SK-N-SH (cell line): ENCODE results near the gene PLAC8. TPM values are rescaled to one million over a fixed set of nuclear protein-coding genes. Genes with fewer than 3 reads are reported as not detected.
A peak's percentile ranks its signal among the peaks of the same experiment; 100 is the strongest.

Experiments
- CTCF ChIA-PET: fragments of 300-600, 350-600 bp; formaldehyde crosslinking; extraction: SDS; loops from one replicate; lab custom pipeline; 2021; lab: Yijun Ruan, JAX
- POLR2A ChIA-PET: fragments of 350-600 bp; sonication (Branson Sonifier 250); formaldehyde crosslinking; extraction: SDS; loops from one replicate; lab custom pipeline; 2020; ENCODE audit warnings: antibody characterized with exemption, inconsistent platforms; lab: Yijun Ruan, JAX
- DNase-seq: peaks from one replicate; pipeline ENCODE4 v3.0.0; 2012
- H2AFZ ChIP-seq: fragments of 200-600 bp; sonication (generic); 2 replicates; pipeline ENCODE4 v1.8.1; 2016; ENCODE audit warnings: antibody characterized with exemption, mild to moderate bottlenecking, low read depth
- H3F3A ChIP-seq: fragments of 200-600 bp; sonication (generic); replicated peaks from 2 replicates; pipeline ENCODE3; 2016; ENCODE audit warnings: antibody characterized with exemption, mild to moderate bottlenecking; ENCODE audit not compliant: insufficient read depth
- H3K27ac ChIP-seq, 2 experiments: fragments of 200-500 bp in 1 of 2; fragments of 200-600 bp in 1 of 2; sonication (Bioruptor generic) in 1 of 2; sonication (generic), shearing (Covaris generic) in 1 of 2; 2 replicates each; pipeline versions ENCODE4 v1.5.1 to v1.6.1; 2014 to 2016; ENCODE audit warnings: low read depth in 2 of 2, inconsistent platforms in 1 of 2, low read length in 1 of 2, mild to moderate bottlenecking in 1 of 2, mixed read lengths in 1 of 2
- H3K27me3 ChIP-seq: fragments of 200-600 bp; sonication (generic), shearing (Covaris generic); 2 replicates; pipeline ENCODE4 v1.6.1; 2016; ENCODE audit warnings: mixed run types; ENCODE audit not compliant: insufficient read depth
- H3K36me3 ChIP-seq, 2 experiments: fragments of 200-500 bp in 1 of 2; fragments of 200-600 bp in 1 of 2; sonication (Bioruptor generic) in 1 of 2; sonication (generic) in 1 of 2; replicated peaks in 1 of 2; 2 replicates each; pipeline versions ENCODE3 to v1.5.1; 2014 to 2016; ENCODE audit warnings: low read length in 1 of 2, mild to moderate bottlenecking in 1 of 2; ENCODE audit not compliant: insufficient read depth in 2 of 2, control insufficient read depth in 1 of 2
- H3K4me1 ChIP-seq, 2 experiments: fragments of 200-500 bp in 1 of 2; fragments of 200-600 bp in 1 of 2; sonication (Bioruptor generic) in 1 of 2; sonication (generic), shearing (Covaris generic) in 1 of 2; 2 replicates each; pipeline versions ENCODE4 v1.5.1 to v1.6.1; 2014 to 2016; ENCODE audit warnings: low read depth in 1 of 2, low read length in 1 of 2, mixed run types in 1 of 2; ENCODE audit not compliant: insufficient read depth in 2 of 2, control insufficient read depth in 1 of 2
- H3K4me2 ChIP-seq: fragments of 200-600 bp; sonication (generic), shearing (Covaris generic); 2 replicates; pipeline ENCODE4 v1.6.1; 2017; ENCODE audit warnings: mixed run types
- H3K4me3 ChIP-seq, 2 experiments: fragments of 200-500 bp in 1 of 2; fragments of 200-600 bp in 1 of 2; sonication (Bioruptor generic) in 1 of 2; sonication (generic), shearing (Covaris generic) in 1 of 2; 2 replicates each; pipeline versions ENCODE4 v1.5.1 to v1.8.1; 2014 to 2016; ENCODE audit warnings: low read depth in 2 of 2, inconsistent platforms in 1 of 2, low read length in 1 of 2, mild to moderate bottlenecking in 1 of 2, mixed read lengths in 1 of 2, moderate library complexity in 1 of 2
- H3K79me2 ChIP-seq: fragments of 200-600 bp; sonication (generic); 2 replicates; pipeline ENCODE4 v1.8.1; 2017; ENCODE audit warnings: mild to moderate bottlenecking; ENCODE audit not compliant: insufficient read depth
- H3K9ac ChIP-seq: fragments of 200-600 bp; sonication (generic); 2 replicates; pipeline ENCODE4 v1.6.1; 2017; ENCODE audit warnings: mixed run types
- H3K9me2 ChIP-seq: fragments of 200-600 bp; sonication (generic); 2 replicates; pipeline ENCODE4 v1.6.1; 2017; ENCODE audit warnings: mixed run types
- H3K9me3 ChIP-seq: fragments of 200-600 bp; sonication (generic); 2 replicates; pipeline ENCODE4 v1.6.1; 2017; ENCODE audit warnings: mixed run types, mild to moderate bottlenecking, moderate library complexity
- H4K20me1 ChIP-seq: fragments of 200-600 bp; sonication (generic); 2 replicates; pipeline ENCODE4 v1.6.1; 2017; ENCODE audit warnings: mild to moderate bottlenecking, mixed run types; ENCODE audit not compliant: insufficient read depth
- ELF1 ChIP-seq: IDR thresholded peaks from 2 replicates; pipeline ENCODE4 v1.4.0; 2012
- FOSL2 ChIP-seq: IDR thresholded peaks from 2 replicates; pipeline ENCODE4 v1.4.0; 2012; ENCODE audit warnings: low read depth, mild to moderate bottlenecking, moderate library complexity, borderline replicate concordance
- GABPA ChIP-seq: IDR thresholded peaks from 2 replicates; pipeline ENCODE4 v1.4.0; 2012; ENCODE audit warnings: low read depth, mild to moderate bottlenecking
- GATA2 ChIP-seq: sonication (generic); formaldehyde crosslinking; IDR thresholded peaks from 2 replicates; pipeline ENCODE4 v1.5.0; 2020; ENCODE audit warnings: mild to moderate bottlenecking, missing genetic modification reagents
- IRF3 ChIP-seq: fragments of 150-350 bp; IDR thresholded peaks from 2 replicates; pipeline ENCODE4 v1.6.1; 2016; ENCODE audit warnings: mild to moderate bottlenecking, low read depth, low read length
- MXI1 ChIP-seq: IDR thresholded peaks from 2 replicates; pipeline ENCODE4 v1.6.1; 2012; ENCODE audit warnings: mild to moderate bottlenecking, low read depth, low read length, improper control_type of control experiment
- NFIC ChIP-seq: IDR thresholded peaks from 2 replicates; pipeline ENCODE4 v1.4.0; 2012; ENCODE audit warnings: borderline replicate concordance
- NRF1 ChIP-seq: IDR thresholded peaks from 2 replicates; pipeline ENCODE4 v1.6.1; 2012; ENCODE audit warnings: low read depth, mild to moderate bottlenecking, low read length
- RAD21 ChIP-seq: IDR thresholded peaks from 2 replicates; pipeline ENCODE4 v1.6.1; 2012; ENCODE audit warnings: mild to moderate bottlenecking, low read length
- SIN3A ChIP-seq: IDR thresholded peaks from 2 replicates; pipeline ENCODE4 v1.6.1; 2012; ENCODE audit warnings: low read depth, mild to moderate bottlenecking, low read length, moderate library complexity, borderline replicate concordance
- TAF1 ChIP-seq: IDR thresholded peaks from 2 replicates; pipeline ENCODE4 v1.6.1; 2012; ENCODE audit warnings: low read depth, mild to moderate bottlenecking, low read length, moderate library complexity, borderline replicate concordance
- TCF12 ChIP-seq: IDR thresholded peaks from 2 replicates; pipeline ENCODE4 v1.4.0; 2012
- WGBS: methylation state at CpG from one replicate; pipeline ENCODE4 v1.1.6; 2017; ENCODE audit warnings: low lambda C conversion rate; 5-methylcytosine and 5-hydroxymethylcytosine counted together
- polyA plus RNA-seq, 3 experiments: library from polyadenylated mRNA; depleted of rRNA; stranded (reverse); fragments of >200 nt; gene quantifications; 2 replicates each; pipeline ENCODE4 v1.2.3, GENCODE V29; 2012
- TF ChIP-seq, protein P1 (sequence below): IDR thresholded peaks from 2 replicates; pipeline ENCODE4; 2012
- TF ChIP-seq, protein P2 (sequence below): IDR thresholded peaks from 2 replicates; pipeline ENCODE4 v1.6.1; 2012; ENCODE audit warnings: mild to moderate bottlenecking, low read depth, low read length, moderate library complexity
- TF ChIP-seq, protein P3 (sequence below): fragments of 200-600 bp; sonication (generic); IDR thresholded peaks from 2 replicates; pipeline ENCODE4 v1.6.1; 2017; ENCODE audit warnings: antibody characterized with exemption, mild to moderate bottlenecking, moderate library complexity
- TF ChIP-seq, protein P4 (sequence below): IDR thresholded peaks from 2 replicates; pipeline ENCODE4 v1.4.0; 2012; ENCODE audit warnings: low read depth

PLAC8 gene
- polyA plus RNA-seq, 1 of the 3 experiments (the other 2 are of a cell fraction) = 11.3 TPM

- DNase-seq = no peak
- H3K9ac ChIP-seq = no peak overlapping the region
- no peaks in the 10 kb centered on the region for H4K20me1 ChIP-seq
- no peaks in the 10 kb centered on the region; the same call in 1 of the 2 replicates for H3K79me2 ChIP-seq
- ChIA-PET CTCF (interaction anchor here (0.7 to 2.3 kb wide), 9 partner anchors 8 to 649 kb away, joined by 3 to 10 read pairs (median 4); no protein-coding TSS in a partner anchor), POLR2A (no interaction called here)
- peaks cover 44% of the 10 kb centered on the region for H3F3A ChIP-seq
- TF ChIP-seq, protein P1, sequence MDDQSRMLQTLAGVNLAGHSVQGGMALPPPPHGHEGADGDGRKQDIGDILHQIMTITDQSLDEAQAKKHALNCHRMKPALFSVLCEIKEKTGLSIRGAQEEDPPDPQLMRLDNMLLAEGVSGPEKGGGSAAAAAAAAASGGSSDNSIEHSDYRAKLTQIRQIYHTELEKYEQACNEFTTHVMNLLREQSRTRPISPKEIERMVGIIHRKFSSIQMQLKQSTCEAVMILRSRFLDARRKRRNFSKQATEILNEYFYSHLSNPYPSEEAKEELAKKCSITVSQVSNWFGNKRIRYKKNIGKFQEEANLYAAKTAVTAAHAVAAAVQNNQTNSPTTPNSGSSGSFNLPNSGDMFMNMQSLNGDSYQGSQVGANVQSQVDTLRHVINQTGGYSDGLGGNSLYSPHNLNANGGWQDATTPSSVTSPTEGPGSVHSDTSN = no peak
- peak; percentile 34; the same call in 1 of the 2 replicates for TF ChIP-seq NFIC
- H3K4me2 ChIP-seq = peak overlapping the region; percentile 68
- peaks cover 3 to 25% of the 10 kb centered on the region in 2 experiments for H3K4me1 ChIP-seq
- WGBS = 89% methylated on average over 8 of the region's 8 CpGs
- peak overlapping the region; percentile 91 for H2AFZ ChIP-seq
- no peaks in the 10 kb centered on the region for H3K9me3 ChIP-seq
- H3K27ac ChIP-seq = peak overlapping the region in 1 of 2 experiments; percentile 50; a peak in 1 of 4 replicates
- H3K36me3 ChIP-seq = no peaks in the 10 kb centered on the region
- H3K9me2 ChIP-seq = no peaks in the 10 kb centered on the region
- H3K27me3 ChIP-seq = no peaks in the 10 kb centered on the region
- peak overlapping the region in 1 of 2 experiments; percentile 67; a peak in 1 of 4 replicates for H3K4me3 ChIP-seq
Observed at GRCh38 chr4:83110970-83111750, 3.4 kb downstream of the PLAC8 start.

DNA sequence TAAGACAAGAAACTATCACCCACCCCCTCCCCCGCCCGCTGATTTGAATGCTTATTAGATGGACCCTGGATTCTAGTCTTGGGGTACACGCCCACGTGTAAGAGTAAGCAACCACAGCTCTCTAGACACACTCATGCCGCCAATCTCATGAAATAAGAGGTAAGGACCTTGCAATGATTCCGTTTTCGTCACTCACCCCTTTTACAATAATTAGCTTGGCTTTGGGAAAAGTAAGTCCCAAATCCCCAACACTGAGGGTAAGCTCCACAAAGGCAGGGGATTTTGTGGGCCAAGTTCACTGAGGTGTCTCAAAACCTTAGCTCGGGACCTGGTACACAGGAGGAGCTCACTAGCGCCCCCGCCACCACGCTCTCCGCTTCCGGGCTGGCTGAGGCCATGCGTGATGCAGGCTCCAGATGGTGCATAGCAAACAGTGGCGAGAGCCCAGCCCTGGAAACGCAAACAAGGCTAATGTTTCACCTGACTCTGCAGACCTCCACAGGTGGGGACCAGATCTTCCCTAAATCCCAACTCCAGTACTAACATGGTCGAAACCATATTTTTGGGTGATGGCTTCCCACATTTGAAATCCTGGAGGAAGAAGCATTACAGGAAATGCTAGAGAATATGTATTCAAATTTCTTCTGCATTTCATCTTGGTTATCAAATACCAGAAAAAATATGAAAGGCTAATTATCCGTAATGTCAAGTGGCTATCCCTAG is 4.1 kb downstream of the PLAC8 start:
- Histone ChIP-seq H3K4me1 (peaks cover 3 to 22% of the 10 kb centered on the region in 2 experiments), H3K36me3 (no peaks in the 10 kb centered on the region), H3F3A (peaks cover 44% of the 10 kb centered on the region), H3K9ac (peak overlapping the region; percentile 62; the same call in 1 of the 2 replicates), H3K4me2 (peak overlapping the region; percentile 68), H3K27ac (peak overlapping the region; percentile 50 to 53), H3K9me3 (no peaks in the 10 kb centered on the region), H3K79me2 (no peaks in the 10 kb centered on the region; the same call in 1 of the 2 replicates), H2AFZ (peak overlapping the region; percentile 91), H3K4me3 (peak overlapping the region; percentile 62 to 67), H4K20me1 (no peaks in the 10 kb centered on the region), H3K9me2 (no peaks in the 10 kb centered on the region), H3K27me3 (no peaks in the 10 kb centered on the region)
- peak; percentile 82 for DNase-seq
- ChIA-PET POLR2A (no interaction called here), CTCF (interaction anchor here (0.6 to 2.3 kb wide), 10 partner anchors 9 to 648 kb away, joined by 3 to 10 read pairs (median 4); no protein-coding TSS in a partner anchor)
- WGBS = 9% methylated on average over 18 of the region's 18 CpGs
- TF ChIP-seq TCF12 (peak; percentile 68; the same call in 1 of the 2 replicates), MXI1 (peak; percentile 63; the same call in 1 of the 2 replicates), GATA2 (CRISPR knock-in tag) (no peak), ELF1 (peak; percentile 94), RAD21 (peak; percentile 33; the same call in 1 of the 2 replicates), IRF3 (no peak), NRF1 (no peak), TAF1 (peak; percentile 45; the same call in 1 of the 2 replicates), FOSL2 (no peak), GABPA (peak; percentile 53), SIN3A (peak; percentile 55; the same call in 1 of the 2 replicates)
- TF ChIP-seq, protein P2, sequence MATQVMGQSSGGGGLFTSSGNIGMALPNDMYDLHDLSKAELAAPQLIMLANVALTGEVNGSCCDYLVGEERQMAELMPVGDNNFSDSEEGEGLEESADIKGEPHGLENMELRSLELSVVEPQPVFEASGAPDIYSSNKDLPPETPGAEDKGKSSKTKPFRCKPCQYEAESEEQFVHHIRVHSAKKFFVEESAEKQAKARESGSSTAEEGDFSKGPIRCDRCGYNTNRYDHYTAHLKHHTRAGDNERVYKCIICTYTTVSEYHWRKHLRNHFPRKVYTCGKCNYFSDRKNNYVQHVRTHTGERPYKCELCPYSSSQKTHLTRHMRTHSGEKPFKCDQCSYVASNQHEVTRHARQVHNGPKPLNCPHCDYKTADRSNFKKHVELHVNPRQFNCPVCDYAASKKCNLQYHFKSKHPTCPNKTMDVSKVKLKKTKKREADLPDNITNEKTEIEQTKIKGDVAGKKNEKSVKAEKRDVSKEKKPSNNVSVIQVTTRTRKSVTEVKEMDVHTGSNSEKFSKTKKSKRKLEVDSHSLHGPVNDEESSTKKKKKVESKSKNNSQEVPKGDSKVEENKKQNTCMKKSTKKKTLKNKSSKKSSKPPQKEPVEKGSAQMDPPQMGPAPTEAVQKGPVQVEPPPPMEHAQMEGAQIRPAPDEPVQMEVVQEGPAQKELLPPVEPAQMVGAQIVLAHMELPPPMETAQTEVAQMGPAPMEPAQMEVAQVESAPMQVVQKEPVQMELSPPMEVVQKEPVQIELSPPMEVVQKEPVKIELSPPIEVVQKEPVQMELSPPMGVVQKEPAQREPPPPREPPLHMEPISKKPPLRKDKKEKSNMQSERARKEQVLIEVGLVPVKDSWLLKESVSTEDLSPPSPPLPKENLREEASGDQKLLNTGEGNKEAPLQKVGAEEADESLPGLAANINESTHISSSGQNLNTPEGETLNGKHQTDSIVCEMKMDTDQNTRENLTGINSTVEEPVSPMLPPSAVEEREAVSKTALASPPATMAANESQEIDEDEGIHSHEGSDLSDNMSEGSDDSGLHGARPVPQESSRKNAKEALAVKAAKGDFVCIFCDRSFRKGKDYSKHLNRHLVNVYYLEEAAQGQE = 0 out of 2 replicates have a peak, but pooled peaks have one; percentile 8
- TF ChIP-seq, protein P3, sequence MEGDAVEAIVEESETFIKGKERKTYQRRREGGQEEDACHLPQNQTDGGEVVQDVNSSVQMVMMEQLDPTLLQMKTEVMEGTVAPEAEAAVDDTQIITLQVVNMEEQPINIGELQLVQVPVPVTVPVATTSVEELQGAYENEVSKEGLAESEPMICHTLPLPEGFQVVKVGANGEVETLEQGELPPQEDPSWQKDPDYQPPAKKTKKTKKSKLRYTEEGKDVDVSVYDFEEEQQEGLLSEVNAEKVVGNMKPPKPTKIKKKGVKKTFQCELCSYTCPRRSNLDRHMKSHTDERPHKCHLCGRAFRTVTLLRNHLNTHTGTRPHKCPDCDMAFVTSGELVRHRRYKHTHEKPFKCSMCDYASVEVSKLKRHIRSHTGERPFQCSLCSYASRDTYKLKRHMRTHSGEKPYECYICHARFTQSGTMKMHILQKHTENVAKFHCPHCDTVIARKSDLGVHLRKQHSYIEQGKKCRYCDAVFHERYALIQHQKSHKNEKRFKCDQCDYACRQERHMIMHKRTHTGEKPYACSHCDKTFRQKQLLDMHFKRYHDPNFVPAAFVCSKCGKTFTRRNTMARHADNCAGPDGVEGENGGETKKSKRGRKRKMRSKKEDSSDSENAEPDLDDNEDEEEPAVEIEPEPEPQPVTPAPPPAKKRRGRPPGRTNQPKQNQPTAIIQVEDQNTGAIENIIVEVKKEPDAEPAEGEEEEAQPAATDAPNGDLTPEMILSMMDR = peak; percentile 74
- TF ChIP-seq, protein P4, sequence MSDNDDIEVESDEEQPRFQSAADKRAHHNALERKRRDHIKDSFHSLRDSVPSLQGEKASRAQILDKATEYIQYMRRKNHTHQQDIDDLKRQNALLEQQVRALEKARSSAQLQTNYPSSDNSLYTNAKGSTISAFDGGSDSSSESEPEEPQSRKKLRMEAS = peak; percentile 98
